ENCODE results near the gene PLEKHH2.

DNA sequence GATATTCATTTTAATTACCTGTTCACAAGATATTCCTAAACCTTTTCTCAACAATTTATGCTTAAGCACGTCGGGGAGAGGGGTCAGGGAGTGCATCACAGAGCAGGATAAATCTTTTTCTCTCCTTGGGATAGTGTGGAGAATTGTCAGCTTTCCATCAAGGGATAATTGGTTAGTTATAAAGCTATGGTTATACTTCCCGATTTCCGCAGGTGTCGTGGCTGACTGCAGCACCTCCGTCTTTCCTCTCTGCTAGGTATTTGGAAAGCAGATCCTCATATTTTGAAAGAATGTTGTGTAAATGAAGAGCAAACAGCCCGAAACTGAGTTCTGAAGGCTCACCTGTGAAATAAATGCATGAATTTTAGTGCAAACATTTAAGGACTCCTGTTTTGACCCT, 137.6 kb downstream of the PLEKHH2 start:
- TF ChIP-seq, protein P1, sequence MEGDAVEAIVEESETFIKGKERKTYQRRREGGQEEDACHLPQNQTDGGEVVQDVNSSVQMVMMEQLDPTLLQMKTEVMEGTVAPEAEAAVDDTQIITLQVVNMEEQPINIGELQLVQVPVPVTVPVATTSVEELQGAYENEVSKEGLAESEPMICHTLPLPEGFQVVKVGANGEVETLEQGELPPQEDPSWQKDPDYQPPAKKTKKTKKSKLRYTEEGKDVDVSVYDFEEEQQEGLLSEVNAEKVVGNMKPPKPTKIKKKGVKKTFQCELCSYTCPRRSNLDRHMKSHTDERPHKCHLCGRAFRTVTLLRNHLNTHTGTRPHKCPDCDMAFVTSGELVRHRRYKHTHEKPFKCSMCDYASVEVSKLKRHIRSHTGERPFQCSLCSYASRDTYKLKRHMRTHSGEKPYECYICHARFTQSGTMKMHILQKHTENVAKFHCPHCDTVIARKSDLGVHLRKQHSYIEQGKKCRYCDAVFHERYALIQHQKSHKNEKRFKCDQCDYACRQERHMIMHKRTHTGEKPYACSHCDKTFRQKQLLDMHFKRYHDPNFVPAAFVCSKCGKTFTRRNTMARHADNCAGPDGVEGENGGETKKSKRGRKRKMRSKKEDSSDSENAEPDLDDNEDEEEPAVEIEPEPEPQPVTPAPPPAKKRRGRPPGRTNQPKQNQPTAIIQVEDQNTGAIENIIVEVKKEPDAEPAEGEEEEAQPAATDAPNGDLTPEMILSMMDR (IDR thresholded peaks at IDR 0.05; ENCODE audit: low read depth, low read length, poor library complexity, severe bottlenecking), result no peak
- TF ChIP-seq EZH2phosphoT487 (IDR thresholded peaks at IDR 0.05; ENCODE audit: borderline replicate concordance, low read length), result no peak
